ENCODE results near the gene TDRKH.

Gene TDRKH

GRCh38 chr1:151833172-151833900 lies 43.0 kb upstream of the TDRKH start:
- no peak for TF ChIP-seq POLR2AphosphoS5 (IDR thresholded peaks at IDR 0.05; ENCODE audit: low read depth, low read length)
- TF ChIP-seq FOXP2 (optimal IDR thresholded peaks at IDR 0.05; ENCODE audit: borderline replicate concordance, extremely low read depth, extremely low read length, insufficient read depth), result no peak
- no peak for TF ChIP-seq REST (IDR thresholded peaks at IDR 0.05; ENCODE audit: insufficient read depth in 1 of 2, low read depth in 2 of 2, low read length in 2 of 2)
- TF ChIP-seq TAF1 (IDR thresholded peaks at IDR 0.05; ENCODE audit: borderline replicate concordance, insufficient read depth, low read length), result no peak
- TF ChIP-seq SIN3A (IDR thresholded peaks at IDR 0.05; ENCODE audit: borderline replicate concordance, insufficient read depth, low read length), result no peak

GRCh38 chr1:151832318-151832980 lies 42.1 kb upstream of the TDRKH start:
- TF ChIP-seq SIN3A (IDR thresholded peaks at IDR 0.05; ENCODE audit: borderline replicate concordance, insufficient read depth, low read length) (no peak), POLR2AphosphoS5 (IDR thresholded peaks at IDR 0.05; ENCODE audit: low read depth, low read length) (no peak), FOXP2 (optimal IDR thresholded peaks at IDR 0.05; ENCODE audit: borderline replicate concordance, extremely low read depth, extremely low read length, insufficient read depth) (no peak), TAF1 (IDR thresholded peaks at IDR 0.05; ENCODE audit: borderline replicate concordance, insufficient read depth, low read length) (no peak), REST (IDR thresholded peaks at IDR 0.05; ENCODE audit: insufficient read depth in 1 of 2, low read depth in 2 of 2, low read length in 2 of 2) (no peak)

- TF ChIP-seq REST (IDR thresholded peaks at IDR 0.05; ENCODE audit: insufficient read depth in 1 of 2, low read depth in 2 of 2, low read length in 2 of 2), result no peak
- no peak for TF ChIP-seq TAF1 (IDR thresholded peaks at IDR 0.05; ENCODE audit: borderline replicate concordance, insufficient read depth, low read length)
- TF ChIP-seq FOXP2 (optimal IDR thresholded peaks at IDR 0.05; ENCODE audit: borderline replicate concordance, extremely low read depth, extremely low read length, insufficient read depth), result no peak
- TF ChIP-seq POLR2AphosphoS5 (IDR thresholded peaks at IDR 0.05; ENCODE audit: low read depth, low read length), result no peak
- TF ChIP-seq SIN3A (IDR thresholded peaks at IDR 0.05; ENCODE audit: borderline replicate concordance, insufficient read depth, low read length), result no peak
Observed at GRCh38 chr1:151831605-151832004, 41.3 kb upstream of the TDRKH start, which contains the start of gene RORC. RORC (minus strand) TSS chr1:151831802; CDS start chr1:151831764, 38 bp downstream.

- TF ChIP-seq TAF1 (IDR thresholded peaks at IDR 0.05; ENCODE audit: borderline replicate concordance, insufficient read depth, low read length), result no peak
- TF ChIP-seq SIN3A (IDR thresholded peaks at IDR 0.05; ENCODE audit: borderline replicate concordance, insufficient read depth, low read length), result no peak
- TF ChIP-seq POLR2AphosphoS5 (IDR thresholded peaks at IDR 0.05; ENCODE audit: low read depth, low read length), result no peak
- no peak for TF ChIP-seq REST (IDR thresholded peaks at IDR 0.05; ENCODE audit: insufficient read depth in 1 of 2, low read depth in 2 of 2, low read length in 2 of 2)
- TF ChIP-seq FOXP2 (optimal IDR thresholded peaks at IDR 0.05; ENCODE audit: borderline replicate concordance, extremely low read depth, extremely low read length, insufficient read depth), result no peak
Observed at GRCh38 chr1:151831256-151831591, 40.9 kb upstream of the TDRKH start.

All from PFSK-1 (cell line).